H1 (cell line): ENCODE data around the gene BCKDHA. TPM values are rescaled to one million over a fixed set of nuclear protein-coding genes. Genes with fewer than 3 reads are reported as not detected.

Experiments used
- SIRT6 ChIP-seq: IDR thresholded peaks from one replicate; pipeline ENCODE4 v1.7.1; 2012; ENCODE audit warnings: low read length, inconsistent platforms
- TCF12 ChIP-seq: IDR thresholded peaks from 2 replicates; pipeline ENCODE4 v1.6.1; 2011; ENCODE audit warnings: low read depth, mild to moderate bottlenecking, low read length
- TEAD4 ChIP-seq: IDR thresholded peaks from 2 replicates; pipeline ENCODE4 v1.6.1; 2012; ENCODE audit warnings: low read depth, low read length, inconsistent platforms, mixed read lengths
- polyA plus RNA-seq, 7 experiments: library from polyadenylated mRNA; depleted of rRNA in 3 of 7; stranded (reverse) in 5 of 7; unstranded in 2 of 7; fragments of >200 nt in 5 of 7; fragments of 200-250 nt in 2 of 7; gene quantifications; 1 replicate in 5 of 7; 2 replicates in 1 of 7; 4 replicates in 1 of 7; pipeline versions ENCODE4 v1.2.1 to v1.2.3, GENCODE V29; 2011 to 2013; ENCODE audit warnings: missing spikeins in 2 of 7, mixed read lengths in 2 of 7
- total RNA-seq: library from RNA; stranded (reverse); fragmentation: NEBNext Ultra II Directional; extraction: Animal tissue kit (Norgen Biotek cat#: 25700); gene quantifications from 2 replicates; pipeline ENCODE4 v1.2.1, GENCODE V29; 2021
- TF ChIP-seq, protein P1 (sequence below): fragments of 300-600 bp; sonication (generic); IDR thresholded peaks from 2 replicates; pipeline ENCODE4 v1.7.1; 2012; ENCODE audit warnings: low read length, moderate library complexity, mild to moderate bottlenecking, inconsistent platforms; ENCODE audit not compliant: insufficient replicate concordance

Gene BCKDHA
- total and polyA plus RNA-seq, 2 of the 8 experiments (the other 6 are each of a cell fraction or from before 2014, with no cell fraction given), result 14.2 to 69.6 TPM

DNA sequence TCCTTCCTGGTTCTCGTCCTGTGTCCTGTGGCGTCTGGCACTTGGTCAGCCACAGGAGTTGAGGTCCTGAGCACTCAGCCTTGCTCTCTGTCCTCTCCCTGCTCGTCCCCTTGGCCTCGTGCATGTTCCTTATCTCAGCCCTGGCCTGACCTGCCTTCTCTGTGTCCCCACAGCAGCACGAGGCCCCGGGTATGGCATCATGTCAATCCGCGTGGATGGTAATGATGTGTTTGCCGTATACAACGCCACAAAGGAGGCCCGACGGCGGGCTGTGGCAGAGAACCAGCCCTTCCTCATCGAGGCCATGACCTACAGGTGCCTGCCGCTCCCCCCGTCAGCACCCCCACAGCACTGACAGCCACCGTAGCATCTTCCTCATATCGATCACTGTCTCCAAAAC, 24.8 kb downstream of the BCKDHA start (continued):
- TF ChIP-seq, protein P1, sequence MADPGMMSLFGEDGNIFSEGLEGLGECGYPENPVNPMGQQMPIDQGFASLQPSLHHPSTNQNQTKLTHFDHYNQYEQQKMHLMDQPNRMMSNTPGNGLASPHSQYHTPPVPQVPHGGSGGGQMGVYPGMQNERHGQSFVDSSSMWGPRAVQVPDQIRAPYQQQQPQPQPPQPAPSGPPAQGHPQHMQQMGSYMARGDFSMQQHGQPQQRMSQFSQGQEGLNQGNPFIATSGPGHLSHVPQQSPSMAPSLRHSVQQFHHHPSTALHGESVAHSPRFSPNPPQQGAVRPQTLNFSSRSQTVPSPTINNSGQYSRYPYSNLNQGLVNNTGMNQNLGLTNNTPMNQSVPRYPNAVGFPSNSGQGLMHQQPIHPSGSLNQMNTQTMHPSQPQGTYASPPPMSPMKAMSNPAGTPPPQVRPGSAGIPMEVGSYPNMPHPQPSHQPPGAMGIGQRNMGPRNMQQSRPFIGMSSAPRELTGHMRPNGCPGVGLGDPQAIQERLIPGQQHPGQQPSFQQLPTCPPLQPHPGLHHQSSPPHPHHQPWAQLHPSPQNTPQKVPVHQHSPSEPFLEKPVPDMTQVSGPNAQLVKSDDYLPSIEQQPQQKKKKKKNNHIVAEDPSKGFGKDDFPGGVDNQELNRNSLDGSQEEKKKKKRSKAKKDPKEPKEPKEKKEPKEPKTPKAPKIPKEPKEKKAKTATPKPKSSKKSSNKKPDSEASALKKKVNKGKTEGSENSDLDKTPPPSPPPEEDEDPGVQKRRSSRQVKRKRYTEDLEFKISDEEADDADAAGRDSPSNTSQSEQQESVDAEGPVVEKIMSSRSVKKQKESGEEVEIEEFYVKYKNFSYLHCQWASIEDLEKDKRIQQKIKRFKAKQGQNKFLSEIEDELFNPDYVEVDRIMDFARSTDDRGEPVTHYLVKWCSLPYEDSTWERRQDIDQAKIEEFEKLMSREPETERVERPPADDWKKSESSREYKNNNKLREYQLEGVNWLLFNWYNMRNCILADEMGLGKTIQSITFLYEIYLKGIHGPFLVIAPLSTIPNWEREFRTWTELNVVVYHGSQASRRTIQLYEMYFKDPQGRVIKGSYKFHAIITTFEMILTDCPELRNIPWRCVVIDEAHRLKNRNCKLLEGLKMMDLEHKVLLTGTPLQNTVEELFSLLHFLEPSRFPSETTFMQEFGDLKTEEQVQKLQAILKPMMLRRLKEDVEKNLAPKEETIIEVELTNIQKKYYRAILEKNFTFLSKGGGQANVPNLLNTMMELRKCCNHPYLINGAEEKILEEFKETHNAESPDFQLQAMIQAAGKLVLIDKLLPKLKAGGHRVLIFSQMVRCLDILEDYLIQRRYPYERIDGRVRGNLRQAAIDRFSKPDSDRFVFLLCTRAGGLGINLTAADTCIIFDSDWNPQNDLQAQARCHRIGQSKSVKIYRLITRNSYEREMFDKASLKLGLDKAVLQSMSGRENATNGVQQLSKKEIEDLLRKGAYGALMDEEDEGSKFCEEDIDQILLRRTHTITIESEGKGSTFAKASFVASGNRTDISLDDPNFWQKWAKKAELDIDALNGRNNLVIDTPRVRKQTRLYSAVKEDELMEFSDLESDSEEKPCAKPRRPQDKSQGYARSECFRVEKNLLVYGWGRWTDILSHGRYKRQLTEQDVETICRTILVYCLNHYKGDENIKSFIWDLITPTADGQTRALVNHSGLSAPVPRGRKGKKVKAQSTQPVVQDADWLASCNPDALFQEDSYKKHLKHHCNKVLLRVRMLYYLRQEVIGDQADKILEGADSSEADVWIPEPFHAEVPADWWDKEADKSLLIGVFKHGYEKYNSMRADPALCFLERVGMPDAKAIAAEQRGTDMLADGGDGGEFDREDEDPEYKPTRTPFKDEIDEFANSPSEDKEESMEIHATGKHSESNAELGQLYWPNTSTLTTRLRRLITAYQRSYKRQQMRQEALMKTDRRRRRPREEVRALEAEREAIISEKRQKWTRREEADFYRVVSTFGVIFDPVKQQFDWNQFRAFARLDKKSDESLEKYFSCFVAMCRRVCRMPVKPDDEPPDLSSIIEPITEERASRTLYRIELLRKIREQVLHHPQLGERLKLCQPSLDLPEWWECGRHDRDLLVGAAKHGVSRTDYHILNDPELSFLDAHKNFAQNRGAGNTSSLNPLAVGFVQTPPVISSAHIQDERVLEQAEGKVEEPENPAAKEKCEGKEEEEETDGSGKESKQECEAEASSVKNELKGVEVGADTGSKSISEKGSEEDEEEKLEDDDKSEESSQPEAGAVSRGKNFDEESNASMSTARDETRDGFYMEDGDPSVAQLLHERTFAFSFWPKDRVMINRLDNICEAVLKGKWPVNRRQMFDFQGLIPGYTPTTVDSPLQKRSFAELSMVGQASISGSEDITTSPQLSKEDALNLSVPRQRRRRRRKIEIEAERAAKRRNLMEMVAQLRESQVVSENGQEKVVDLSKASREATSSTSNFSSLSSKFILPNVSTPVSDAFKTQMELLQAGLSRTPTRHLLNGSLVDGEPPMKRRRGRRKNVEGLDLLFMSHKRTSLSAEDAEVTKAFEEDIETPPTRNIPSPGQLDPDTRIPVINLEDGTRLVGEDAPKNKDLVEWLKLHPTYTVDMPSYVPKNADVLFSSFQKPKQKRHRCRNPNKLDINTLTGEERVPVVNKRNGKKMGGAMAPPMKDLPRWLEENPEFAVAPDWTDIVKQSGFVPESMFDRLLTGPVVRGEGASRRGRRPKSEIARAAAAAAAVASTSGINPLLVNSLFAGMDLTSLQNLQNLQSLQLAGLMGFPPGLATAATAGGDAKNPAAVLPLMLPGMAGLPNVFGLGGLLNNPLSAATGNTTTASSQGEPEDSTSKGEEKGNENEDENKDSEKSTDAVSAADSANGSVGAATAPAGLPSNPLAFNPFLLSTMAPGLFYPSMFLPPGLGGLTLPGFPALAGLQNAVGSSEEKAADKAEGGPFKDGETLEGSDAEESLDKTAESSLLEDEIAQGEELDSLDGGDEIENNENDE, result no peak
- TF ChIP-seq TCF12 (no peak), TEAD4 (no peak), SIRT6 (no peak)
